SK-N-SH (cell line): ENCODE measurements around the gene ARHGAP26. TPM values are rescaled to one million over a fixed set of nuclear protein-coding genes. Genes with fewer than 3 reads are reported as not detected.

Experiments
- CTCF ChIA-PET: fragments of 300-600, 350-600 bp; formaldehyde crosslinking; extraction: SDS; loops from one replicate; lab custom pipeline; 2021; lab: Yijun Ruan, JAX
- POLR2A ChIA-PET: fragments of 350-600 bp; sonication (Branson Sonifier 250); formaldehyde crosslinking; extraction: SDS; loops from one replicate; lab custom pipeline; 2020; ENCODE audit warnings: antibody characterized with exemption, inconsistent platforms; lab: Yijun Ruan, JAX
- DNase-seq: peaks from one replicate; pipeline ENCODE4 v3.0.0; 2012
- H2AFZ ChIP-seq: fragments of 200-600 bp; sonication (generic); 2 replicates; pipeline ENCODE4 v1.8.1; 2016; ENCODE audit warnings: antibody characterized with exemption, mild to moderate bottlenecking, low read depth
- H3F3A ChIP-seq: fragments of 200-600 bp; sonication (generic); replicated peaks from 2 replicates; pipeline ENCODE3; 2016; ENCODE audit warnings: antibody characterized with exemption, mild to moderate bottlenecking; ENCODE audit not compliant: insufficient read depth
- H3K27ac ChIP-seq, 2 experiments: fragments of 200-500 bp in 1 of 2; fragments of 200-600 bp in 1 of 2; sonication (Bioruptor generic) in 1 of 2; sonication (generic), shearing (Covaris generic) in 1 of 2; 2 replicates each; pipeline versions ENCODE4 v1.5.1 to v1.6.1; 2014 to 2016; ENCODE audit warnings: low read depth in 2 of 2, inconsistent platforms in 1 of 2, low read length in 1 of 2, mild to moderate bottlenecking in 1 of 2, mixed read lengths in 1 of 2
- H3K27me3 ChIP-seq: fragments of 200-600 bp; sonication (generic), shearing (Covaris generic); 2 replicates; pipeline ENCODE4 v1.6.1; 2016; ENCODE audit warnings: mixed run types; ENCODE audit not compliant: insufficient read depth
- H3K36me3 ChIP-seq, 2 experiments: fragments of 200-500 bp in 1 of 2; fragments of 200-600 bp in 1 of 2; sonication (Bioruptor generic) in 1 of 2; sonication (generic) in 1 of 2; replicated peaks in 1 of 2; 2 replicates each; pipeline versions ENCODE3 to v1.5.1; 2014 to 2016; ENCODE audit warnings: low read length in 1 of 2, mild to moderate bottlenecking in 1 of 2; ENCODE audit not compliant: insufficient read depth in 2 of 2, control insufficient read depth in 1 of 2
- H3K4me1 ChIP-seq, 2 experiments: fragments of 200-500 bp in 1 of 2; fragments of 200-600 bp in 1 of 2; sonication (Bioruptor generic) in 1 of 2; sonication (generic), shearing (Covaris generic) in 1 of 2; 2 replicates each; pipeline versions ENCODE4 v1.5.1 to v1.6.1; 2014 to 2016; ENCODE audit warnings: low read depth in 1 of 2, low read length in 1 of 2, mixed run types in 1 of 2; ENCODE audit not compliant: insufficient read depth in 2 of 2, control insufficient read depth in 1 of 2
- H3K4me2 ChIP-seq: fragments of 200-600 bp; sonication (generic), shearing (Covaris generic); 2 replicates; pipeline ENCODE4 v1.6.1; 2017; ENCODE audit warnings: mixed run types
- H3K4me3 ChIP-seq, 2 experiments: fragments of 200-500 bp in 1 of 2; fragments of 200-600 bp in 1 of 2; sonication (Bioruptor generic) in 1 of 2; sonication (generic), shearing (Covaris generic) in 1 of 2; 2 replicates each; pipeline versions ENCODE4 v1.5.1 to v1.8.1; 2014 to 2016; ENCODE audit warnings: low read depth in 2 of 2, inconsistent platforms in 1 of 2, low read length in 1 of 2, mild to moderate bottlenecking in 1 of 2, mixed read lengths in 1 of 2, moderate library complexity in 1 of 2
- H3K79me2 ChIP-seq: fragments of 200-600 bp; sonication (generic); 2 replicates; pipeline ENCODE4 v1.8.1; 2017; ENCODE audit warnings: mild to moderate bottlenecking; ENCODE audit not compliant: insufficient read depth
- H3K9ac ChIP-seq: fragments of 200-600 bp; sonication (generic); 2 replicates; pipeline ENCODE4 v1.6.1; 2017; ENCODE audit warnings: mixed run types
- H3K9me2 ChIP-seq: fragments of 200-600 bp; sonication (generic); 2 replicates; pipeline ENCODE4 v1.6.1; 2017; ENCODE audit warnings: mixed run types
- H3K9me3 ChIP-seq: fragments of 200-600 bp; sonication (generic); 2 replicates; pipeline ENCODE4 v1.6.1; 2017; ENCODE audit warnings: mixed run types, mild to moderate bottlenecking, moderate library complexity
- H4K20me1 ChIP-seq: fragments of 200-600 bp; sonication (generic); 2 replicates; pipeline ENCODE4 v1.6.1; 2017; ENCODE audit warnings: mild to moderate bottlenecking, mixed run types; ENCODE audit not compliant: insufficient read depth
- CHD2 ChIP-seq: fragments of 150-350 bp; IDR thresholded peaks from 2 replicates; pipeline ENCODE4 v1.6.1; 2018; ENCODE audit warnings: low read length; ENCODE audit not compliant: partially characterized antibody
- CTCF ChIP-seq: fragments of 200-600 bp; sonication (generic); IDR thresholded peaks from 2 replicates; pipeline ENCODE4 v1.6.1; 2017; ENCODE audit warnings: antibody characterized with exemption, mild to moderate bottlenecking, moderate library complexity
- EP300 ChIP-seq, 2 experiments: IDR thresholded peaks; 2 replicates each; pipeline versions ENCODE4 v1.4.0 to v1.6.1; 2012; ENCODE audit warnings: borderline replicate concordance in 1 of 2, low read depth in 1 of 2, low read length in 1 of 2
- GABPA ChIP-seq: IDR thresholded peaks from 2 replicates; pipeline ENCODE4 v1.4.0; 2012; ENCODE audit warnings: low read depth, mild to moderate bottlenecking
- GATA2 ChIP-seq: sonication (generic); formaldehyde crosslinking; IDR thresholded peaks from 2 replicates; pipeline ENCODE4 v1.5.0; 2020; ENCODE audit warnings: mild to moderate bottlenecking, missing genetic modification reagents
- MAX ChIP-seq: IDR thresholded peaks from 2 replicates; pipeline ENCODE4 v1.4.0; 2012; ENCODE audit warnings: low read depth
- RFX5 ChIP-seq: IDR thresholded peaks from 2 replicates; pipeline ENCODE4 v1.6.1; 2012; ENCODE audit warnings: mild to moderate bottlenecking, improper control_type of control experiment, low read length
- RXRA ChIP-seq: IDR thresholded peaks from 2 replicates; pipeline ENCODE4 v1.4.0; 2012; ENCODE audit warnings: low read depth, mild to moderate bottlenecking, borderline replicate concordance
- SMC3 ChIP-seq: IDR thresholded peaks from 2 replicates; pipeline ENCODE4 v1.6.1; 2012; ENCODE audit warnings: low read depth, low read length, improper control_type of control experiment
- USF2 ChIP-seq: fragments of 150-350 bp; IDR thresholded peaks from 2 replicates; pipeline ENCODE4 v1.6.1; 2017; ENCODE audit warnings: antibody characterized with exemption, low read length, low read depth, borderline replicate concordance
- YY1 ChIP-seq: IDR thresholded peaks from 2 replicates; pipeline ENCODE4 v1.4.0; 2012; ENCODE audit warnings: low read depth, mild to moderate bottlenecking
- WGBS: methylation state at CpG from one replicate; pipeline ENCODE4 v1.1.6; 2017; ENCODE audit warnings: low lambda C conversion rate; 5-methylcytosine and 5-hydroxymethylcytosine counted together
- polyA plus RNA-seq, 3 experiments: library from polyadenylated mRNA; depleted of rRNA; stranded (reverse); fragments of >200 nt; gene quantifications; 2 replicates each; pipeline ENCODE4 v1.2.3, GENCODE V29; 2012

Gene ARHGAP26
- polyA plus RNA-seq, 1 of the 3 experiments (the other 2 are of a cell fraction), result 6.1 TPM

- no peaks in the 10 kb centered on the region for H3K9me2 ChIP-seq
- H4K20me1 ChIP-seq, result no peaks in the 10 kb centered on the region
- DNase-seq, result no peak
- H2AFZ ChIP-seq, result no peak overlapping the region
- H3K9ac ChIP-seq, result no peak overlapping the region
- no peak overlapping the region for H3K4me3 ChIP-seq
- H3K36me3 ChIP-seq, result peaks cover 3 to 11% of the 10 kb centered on the region in 2 experiments
- ChIA-PET POLR2A (interaction anchor here (0.6 kb wide), 1 partner anchor 156 kb away, joined by 4 read pairs; no protein-coding TSS in a partner anchor), CTCF (interaction anchor here (1.5 kb wide), 1 partner anchor 360 kb away, joined by 4 read pairs; no protein-coding TSS in a partner anchor)
- peaks cover 0 to 8% of the 10 kb centered on the region in 2 experiments; a peak in 2 of 4 replicates for H3K4me1 ChIP-seq
- no peaks in the 10 kb centered on the region for H3K27me3 ChIP-seq
- 95% methylated on average over 3 of the region's 3 CpGs for WGBS
- TF ChIP-seq RFX5, result no peak
- TF ChIP-seq GATA2 (CRISPR knock-in tag), result no peak
- no peak for TF ChIP-seq YY1
- TF ChIP-seq USF2, result no peak
- no peak for TF ChIP-seq SMC3
- H3K4me2 ChIP-seq, result no peak overlapping the region
- no peaks in the 10 kb centered on the region for H3K9me3 ChIP-seq
- no peaks in the 10 kb centered on the region for H3K79me2 ChIP-seq
- peaks cover 3% of the 10 kb centered on the region for H3F3A ChIP-seq
- H3K27ac ChIP-seq, result no peak overlapping the region
Observed at GRCh38 chr5:143073766-143074165, 303.6 kb downstream of the ARHGAP26 start.

- Histone ChIP-seq H3K4me3 (no peak overlapping the region), H2AFZ (no peak overlapping the region), H3K36me3 (peaks cover 3 to 6% of the 10 kb centered on the region in 2 experiments), H3K9me2 (no peaks in the 10 kb centered on the region), H3K79me2 (no peaks in the 10 kb centered on the region), H3K9me3 (no peaks in the 10 kb centered on the region), H3F3A (peaks cover 3% of the 10 kb centered on the region), H3K27ac (no peak overlapping the region), H3K9ac (no peak overlapping the region), H4K20me1 (no peaks in the 10 kb centered on the region), H3K4me2 (no peak overlapping the region), H3K27me3 (no peaks in the 10 kb centered on the region), H3K4me1 (peaks cover 0 to 13% of the 10 kb centered on the region in 2 experiments; a peak in 2 of 4 replicates)
- ChIA-PET POLR2A (interaction anchor here (0.6 kb wide), 1 partner anchor 157 kb away, joined by 4 read pairs; no protein-coding TSS in a partner anchor), CTCF (interaction anchor here (1.5 kb wide), 1 partner anchor 361 kb away, joined by 4 read pairs; no protein-coding TSS in a partner anchor)
- TF ChIP-seq GABPA (no peak), USF2 (no peak), CTCF (no peak), RXRA (no peak), MAX (no peak), CHD2 (no peak), EP300 (IDR thresholded peaks at IDR 0.05; ENCODE audit: borderline replicate concordance in 1 of 2, low read depth in 1 of 2, low read length in 1 of 2) (no peak)
- 89% methylated on average over 1 of the region's 1 CpG for WGBS
- no peak for DNase-seq
Observed at GRCh38 chr5:143074414-143074996, 304.3 kb downstream of the ARHGAP26 start.
